HG03457 (cell line): ENCODE data around the gene PRKAR1B.

ENCODE experiments used
- ATAC-seq: cut with Tn5 transposase; IDR thresholded peaks from one replicate; pipeline ENCODE4 v1.9.1; 2021; ENCODE audit warnings: moderate number of reproducible peaks; ENCODE audit not compliant: unreplicated experiment

Gene PRKAR1B

DNA sequence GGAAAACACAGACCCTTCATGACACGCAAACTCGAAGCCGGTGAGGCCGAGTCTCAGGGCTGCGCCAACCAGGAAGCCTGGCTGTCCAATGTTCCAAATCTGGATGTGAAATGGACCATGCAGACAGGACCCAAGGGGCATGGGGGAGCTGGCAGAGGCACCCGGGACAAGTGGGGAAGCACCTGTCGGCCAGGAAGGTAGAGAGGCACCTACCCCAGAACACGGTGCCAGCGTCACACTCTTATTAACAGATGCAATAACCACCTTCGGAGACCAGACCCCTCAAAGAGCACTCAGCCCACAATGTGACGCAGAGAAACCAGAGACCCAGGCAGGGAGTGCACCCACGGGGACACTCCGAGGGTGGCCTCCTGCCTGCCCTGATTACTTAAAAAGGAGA is 119.1 kb downstream of the PRKAR1B start:
- no peak for ATAC-seq

DNA sequence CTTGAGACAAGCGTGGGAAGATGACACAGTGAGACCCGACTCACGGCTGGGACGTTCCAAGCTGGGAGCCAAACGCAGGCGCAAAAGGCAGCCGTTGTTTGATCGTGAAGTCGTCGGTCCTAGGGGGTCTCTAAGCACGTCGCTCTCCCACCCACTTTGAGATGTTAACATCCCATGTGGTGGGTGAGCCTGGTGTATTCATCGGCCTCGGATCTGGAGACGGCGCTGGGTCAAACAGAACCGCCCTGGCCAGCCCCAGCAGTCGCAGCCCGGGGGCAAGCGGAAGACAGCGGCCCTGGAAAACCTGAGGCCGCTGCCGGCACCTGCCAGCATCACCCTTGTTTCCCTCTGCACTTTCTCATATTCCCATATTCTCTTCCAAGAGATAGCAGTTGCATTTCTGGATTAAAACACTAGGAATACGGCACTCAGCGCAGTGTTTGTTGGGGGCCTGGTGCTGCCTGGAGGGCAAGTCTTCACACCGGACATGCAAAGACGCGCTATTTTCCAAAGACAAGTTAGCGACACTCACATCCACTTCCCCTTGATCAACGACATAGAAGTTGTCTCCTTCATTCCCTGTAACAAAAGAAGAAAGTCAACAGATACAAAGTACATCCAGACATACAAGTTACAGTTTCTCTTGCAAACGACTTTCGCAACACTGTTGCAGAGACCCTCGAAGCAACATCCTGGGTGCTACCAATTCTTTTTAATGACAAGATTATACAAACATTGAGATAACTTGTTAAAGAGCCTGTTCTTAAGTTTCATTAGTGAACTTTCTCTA is 121.2 kb downstream of the PRKAR1B start:
- ATAC-seq, result no peak

DNA sequence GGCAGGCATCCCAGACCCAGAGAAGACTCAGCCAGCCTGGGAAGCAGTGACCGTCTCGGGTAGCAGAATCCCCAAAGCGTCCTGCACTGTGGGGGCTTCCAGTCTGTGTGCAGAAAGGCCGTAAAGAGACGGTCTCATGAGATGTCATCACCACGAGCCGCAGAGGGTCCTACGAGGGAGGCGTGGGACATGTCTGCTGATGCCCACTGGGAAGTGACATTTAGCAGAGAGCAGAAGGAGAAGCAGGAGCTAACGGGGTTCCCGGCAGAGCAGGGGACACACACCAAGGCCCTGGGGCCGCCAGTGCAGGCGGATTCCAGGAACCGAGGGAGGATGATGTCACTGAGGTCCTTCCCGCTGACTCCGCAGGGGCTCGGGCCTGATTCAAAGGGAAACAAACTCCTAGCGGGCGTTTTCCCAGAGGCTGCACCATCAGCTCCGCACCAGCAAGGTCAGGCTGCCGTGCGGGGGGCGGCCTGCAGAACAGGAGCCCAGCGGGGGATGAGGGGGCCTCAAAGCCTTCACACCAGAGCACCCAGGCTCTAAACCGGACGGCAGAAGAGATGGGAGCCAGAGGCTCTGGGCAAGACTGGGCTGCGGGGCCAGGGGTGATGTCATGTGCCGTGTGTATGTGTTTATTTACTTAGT is 122.1 kb downstream of the PRKAR1B start:
- ATAC-seq, result no peak

GRCh38 chr7:604001-604883 is 122.8 kb downstream of the PRKAR1B start:
- peak; percentile 57 for ATAC-seq

GRCh38 chr7:603152-603951 is 123.7 kb downstream of the PRKAR1B start:
- no peak for ATAC-seq

DNA sequence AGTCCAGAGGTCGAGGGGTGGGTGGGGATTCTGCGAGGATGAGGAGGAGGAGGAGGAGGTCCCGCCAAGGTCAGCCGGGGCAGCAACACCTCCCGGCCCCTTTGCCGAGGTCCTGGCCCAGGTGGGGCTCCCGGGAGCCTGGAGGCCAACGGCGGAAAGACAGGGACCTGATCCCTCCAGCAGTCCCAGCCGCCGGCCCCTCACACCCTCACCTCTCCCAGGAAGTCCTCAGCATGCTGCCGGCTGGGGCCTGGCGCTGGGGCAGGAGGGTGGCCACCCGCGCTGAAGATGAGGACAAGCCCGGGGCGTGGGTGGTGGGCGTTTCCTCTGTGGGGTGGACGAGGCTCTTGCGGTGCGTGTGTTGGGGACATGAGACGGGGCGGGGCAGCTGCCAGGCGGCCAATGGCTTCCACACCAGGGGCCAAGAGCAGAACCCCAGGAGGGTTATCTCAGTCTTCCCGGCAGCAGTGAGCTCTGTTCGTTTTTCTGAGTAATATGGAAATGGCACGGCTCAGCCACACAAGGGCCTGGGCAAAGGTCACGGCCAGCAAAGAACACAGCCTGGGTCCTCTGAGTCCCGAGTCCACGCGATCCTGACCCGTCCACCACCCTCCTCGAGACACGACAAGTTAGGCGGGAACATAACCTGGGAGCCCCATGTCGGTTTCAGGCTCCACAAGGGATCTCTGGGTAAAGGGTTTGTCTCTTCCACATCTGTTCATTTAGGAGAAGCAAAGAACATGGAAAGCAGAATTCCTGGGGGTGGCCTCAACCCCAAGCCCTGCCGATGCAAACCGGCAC is 124.5 kb downstream of the PRKAR1B start:
- ATAC-seq, result no peak

- peak; percentile 45 for ATAC-seq
These were observed 125.3 kb downstream of the PRKAR1B start for GRCh38 chr7:601595-602340.

DNA sequence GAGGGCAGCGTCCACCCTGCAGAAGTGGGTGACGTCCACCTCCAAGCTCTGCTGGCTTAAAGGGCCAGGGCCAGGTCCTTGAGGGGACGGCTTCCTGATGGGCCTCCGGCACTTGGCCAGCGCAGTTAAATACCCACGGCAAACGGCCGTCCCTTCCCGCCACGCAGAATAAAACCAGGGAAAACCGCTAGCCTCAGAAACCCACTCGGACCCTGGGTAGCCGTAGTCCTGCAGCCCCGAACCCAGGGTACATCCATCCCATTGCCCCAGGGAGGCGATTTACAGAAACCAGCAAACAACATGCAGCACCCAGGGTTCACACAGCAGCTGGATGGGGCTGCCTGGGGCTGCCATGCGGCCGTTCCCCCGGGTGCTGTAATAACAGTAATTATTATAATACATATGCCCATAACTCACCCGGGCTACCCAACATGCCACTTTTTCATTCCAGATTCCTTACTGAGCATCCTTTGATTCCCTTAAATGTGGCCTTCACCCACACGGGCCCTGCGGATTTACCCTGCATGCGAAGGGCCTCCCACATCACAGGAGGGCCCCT is 126.0 kb downstream of the PRKAR1B start:
- no peak for ATAC-seq

GRCh38 chr7:600149-601035 is 126.7 kb downstream of the PRKAR1B start:
- ATAC-seq, result no peak

- no peak for ATAC-seq
These were observed 128.2 kb downstream of the PRKAR1B start for GRCh38 chr7:598899-599298.

- no peak for ATAC-seq
These were observed 129.5 kb downstream of the PRKAR1B start for GRCh38 chr7:597348-598178.

- ATAC-seq, result no peak
These were observed 130.3 kb downstream of the PRKAR1B start for GRCh38 chr7:596819-597182.

DNA sequence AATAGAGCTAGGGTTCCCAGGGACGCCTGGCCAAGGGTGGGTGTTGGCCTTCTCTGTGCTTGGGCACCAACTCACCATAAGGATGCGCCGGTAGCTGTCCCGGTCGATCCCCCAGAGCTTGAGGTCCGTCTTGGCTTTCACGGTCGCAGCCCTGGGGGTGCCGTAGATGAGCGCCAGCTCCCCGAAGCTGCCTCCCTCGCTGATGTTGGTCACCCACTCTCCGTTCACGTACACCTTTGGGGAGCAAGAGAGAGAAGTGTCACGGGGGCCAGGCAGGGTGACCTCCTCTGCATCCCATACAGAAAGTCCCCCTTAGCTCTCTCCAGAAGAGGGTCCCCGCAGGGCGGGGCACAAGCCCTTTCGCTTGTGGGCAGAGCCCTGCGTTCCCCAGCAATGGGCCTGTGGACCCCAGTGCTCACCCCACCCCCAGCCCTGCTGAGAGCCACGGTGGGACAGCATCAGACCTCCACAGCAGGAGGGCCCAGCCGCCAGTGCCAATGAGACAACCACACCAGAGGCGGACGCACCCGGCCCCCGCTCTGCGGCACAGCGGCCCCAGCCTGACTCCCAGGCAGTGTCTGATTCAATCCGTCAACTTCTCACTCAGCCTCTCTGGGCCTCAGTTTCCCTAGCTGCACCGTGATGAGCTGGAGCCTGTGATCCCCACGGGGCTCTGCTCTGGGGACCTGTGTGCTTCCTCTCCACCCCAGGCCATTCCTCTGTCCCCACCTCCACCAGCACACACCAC is 130.8 kb downstream of the PRKAR1B start:
- no peak for ATAC-seq

DNA sequence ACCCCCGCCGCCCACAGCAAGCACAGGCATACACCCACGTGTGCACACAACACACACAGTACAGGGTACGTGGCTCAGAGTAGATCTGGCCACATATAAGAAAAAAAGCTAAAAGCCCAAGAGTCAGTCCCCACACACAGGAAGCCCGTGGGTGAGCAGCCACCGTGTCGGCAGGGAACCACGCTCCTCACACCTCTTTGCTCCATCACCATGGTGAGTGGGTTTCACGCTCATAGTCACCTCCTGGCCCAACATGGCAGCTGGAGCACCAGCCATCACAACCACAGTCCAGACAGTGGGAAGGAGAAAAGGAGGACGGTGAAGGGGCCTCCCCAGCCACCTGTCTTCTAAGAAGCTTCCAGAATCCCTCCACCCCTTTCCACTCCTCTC is 131.5 kb downstream of the PRKAR1B start:
- ATAC-seq, result no peak

- ATAC-seq, result no peak
These were observed 132.0 kb downstream of the PRKAR1B start for GRCh38 chr7:594920-595620.
